B cell (primary cell): ENCODE data around the gene PRKAG2. TPM values are rescaled to one million over a fixed set of nuclear protein-coding genes. Genes with fewer than 3 reads are reported as not detected.

ENCODE experiments used
- ATAC-seq: fragments of 200-7000 bp; cut with Tn5 transposase; one replicate; pipeline ENCODE4 v1.10.0; 2021; ENCODE audit warnings: low read depth, mild to moderate bottlenecking, moderate number of reproducible peaks, moderate library complexity
- CTCF ChIA-PET: fragments of 350-600 bp; sonication (Branson Sonifier 250); formaldehyde crosslinking; loops from one replicate; lab custom pipeline; 2021; ENCODE audit warnings: antibody characterized with exemption, inconsistent platforms; lab: Charles Lee
- POLR2A ChIA-PET: fragments of 350-600 bp; sonication (Branson Sonifier 250); formaldehyde crosslinking; loops from one replicate; lab custom pipeline; 2021; ENCODE audit warnings: antibody characterized with exemption; lab: Charles Lee
- DNase-seq: peaks from one replicate; pipeline ENCODE4 v3.0.0; 2013
- H2AFZ ChIP-seq: 2 replicates; pipeline ENCODE4 v1.6.1; 2012; ENCODE audit warnings: mild to moderate bottlenecking, low read depth, low read length; ENCODE audit not compliant: insufficient read depth, poor library complexity, severe bottlenecking
- H3K27ac ChIP-seq, 2 donors: 1 replicate in 1 of 2; 2 replicates in 1 of 2; pipeline ENCODE4 v1.5.1; 2012 to 2013; ENCODE audit warnings: low read length in 2 of 2, mild to moderate bottlenecking in 2 of 2, moderate library complexity in 1 of 2
- H3K27me3 ChIP-seq, 4 experiments: fragments of 200-600 bp in 1 of 4; sonication (generic) in 1 of 4; replicated peaks in 1 of 4; 1 replicate in 2 of 4; 2 replicates in 2 of 4; pipeline versions ENCODE4 v1.6.1 to v1.7.0; 2013 to 2016; ENCODE audit warnings: low read length in 3 of 4, mild to moderate bottlenecking in 2 of 4, mixed read lengths in 1 of 4, moderate library complexity in 1 of 4; ENCODE audit not compliant: insufficient read depth in 4 of 4, control insufficient read depth in 3 of 4; ENCODE audit errors: control extremely low read depth in 1 of 4
- H3K36me3 ChIP-seq, 2 experiments: replicated peaks in 1 of 2; 1 replicate in 1 of 2; 2 replicates in 1 of 2; pipeline versions ENCODE4 v1.6.1 to v1.7.1; 2013; ENCODE audit warnings: low read length in 1 of 2; ENCODE audit not compliant: insufficient read depth in 2 of 2, control insufficient read depth in 1 of 2; ENCODE audit errors: control extremely low read depth in 1 of 2, extremely low read depth in 1 of 2
- H3K4me1 ChIP-seq, 2 donors: fragments of 200-600 bp in 1 of 2; sonication (generic) in 1 of 2; 1 replicate in 1 of 2; 2 replicates in 1 of 2; pipeline versions ENCODE4 v1.5.1 to v1.6.1; 2013 to 2017; ENCODE audit warnings: low read length in 2 of 2; ENCODE audit not compliant: control insufficient read depth in 2 of 2, insufficient read depth in 2 of 2
- H3K4me2 ChIP-seq: replicated peaks from 2 replicates; pipeline ENCODE3; 2012; ENCODE audit warnings: mild to moderate bottlenecking, low read depth, low read length; ENCODE audit not compliant: poor library complexity, severe bottlenecking
- H3K4me3 ChIP-seq, 5 experiments: fragments of 200-600 bp in 1 of 5; sonication (generic) in 1 of 5; 1 replicate in 3 of 5; 2 replicates in 2 of 5; pipeline versions ENCODE4 v1.5.1 to v1.7.0; 2011 to 2016; ENCODE audit warnings: low read length in 4 of 5, mild to moderate bottlenecking in 4 of 5, low read depth in 2 of 5, control low read depth in 1 of 5, moderate library complexity in 1 of 5; ENCODE audit not compliant: insufficient read depth in 1 of 5; ENCODE audit errors: control extremely low read depth in 1 of 5, extremely low read depth in 1 of 5
- H3K79me2 ChIP-seq: fragments of 200-600 bp; sonication (generic); one replicate; pipeline ENCODE4 v1.6.0; 2016; ENCODE audit warnings: low read length; ENCODE audit not compliant: control insufficient read depth, insufficient read depth
- H3K9ac ChIP-seq: fragments of 200-600 bp; sonication (generic); 2 replicates; pipeline ENCODE4 v1.6.1; 2017; ENCODE audit warnings: mild to moderate bottlenecking, low read length, moderate library complexity
- H3K9me3 ChIP-seq, 3 donors: one replicate each; pipeline versions ENCODE4 v1.6.1 to v1.7.1; 2013; ENCODE audit warnings: low read length in 2 of 3; ENCODE audit not compliant: control insufficient read depth in 2 of 3, insufficient read depth in 1 of 3; ENCODE audit errors: control extremely low read depth in 1 of 3
- H4K20me1 ChIP-seq: 2 replicates; pipeline ENCODE4 v1.6.0; 2012; ENCODE audit warnings: mild to moderate bottlenecking, low read length; ENCODE audit not compliant: insufficient read depth, control insufficient read depth, poor library complexity, severe bottlenecking
- H3K27ac Mint-ChIP-seq: one replicate; pipeline ENCODE4 v1.8.0; 2021; ENCODE audit warnings: mixed read lengths
- H3K27me3 Mint-ChIP-seq: one replicate; pipeline ENCODE4 v1.8.0; 2021; ENCODE audit warnings: mixed read lengths
- H3K4me1 Mint-ChIP-seq: one replicate; pipeline ENCODE4 v1.8.0; 2021; ENCODE audit warnings: mixed read lengths
- H3K4me3 Mint-ChIP-seq: one replicate; pipeline ENCODE4 v1.8.0; 2021; ENCODE audit warnings: mixed read lengths
- H3K9me3 Mint-ChIP-seq: one replicate; pipeline ENCODE4 v1.8.0; 2022; ENCODE audit warnings: mixed read lengths; ENCODE audit not compliant: insufficient read depth
- EZH2 ChIP-seq: IDR thresholded peaks from 2 replicates; pipeline ENCODE4 v1.6.1; 2012; ENCODE audit warnings: borderline replicate concordance, low read depth, mild to moderate bottlenecking, moderate library complexity, low read length; ENCODE audit not compliant: insufficient read depth, poor library complexity, severe bottlenecking
- WGBS: methylation state at CpG from one replicate; pipeline ENCODE4 v1.1.5; 2013; ENCODE audit warnings: missing lambda C conversion rate; ENCODE audit not compliant: insufficient coverage; 5-methylcytosine and 5-hydroxymethylcytosine counted together
- intact Hi-C: fragments of 100-400 bp; cut with micrococcal nuclease; formaldehyde crosslinking; loops from one replicate; pipeline ENCODE4 v1.10.0; 2022
- polyA plus RNA-seq: library from polyadenylated mRNA; depleted of rRNA; stranded (reverse); fragments of >200 nt; gene quantifications from 2 replicates; pipeline ENCODE4 v1.2.3, GENCODE V29; 2012
- total RNA-seq, 2 donors: library from RNA; stranded (reverse); fragments of 120-200 nt in 1 of 2; gene quantifications; 1 replicate in 1 of 2; 2 replicates in 1 of 2; pipeline versions ENCODE4 v1.2.3 to v1.2.4, GENCODE V29; 2013 to 2022
- TF ChIP-seq, protein P1 (sequence below): fragments of 200-600 bp; IDR thresholded peaks from one replicate; pipeline ENCODE4 v1.8.0; 2022; ENCODE audit warnings: antibody characterized with exemption, mild to moderate bottlenecking

The PRKAG2 gene
- total and polyA plus RNA-seq, 2 donors (not counting 1 experiment from before 2014, with no cell fraction given): 22.1 to 56.3 TPM

DNA sequence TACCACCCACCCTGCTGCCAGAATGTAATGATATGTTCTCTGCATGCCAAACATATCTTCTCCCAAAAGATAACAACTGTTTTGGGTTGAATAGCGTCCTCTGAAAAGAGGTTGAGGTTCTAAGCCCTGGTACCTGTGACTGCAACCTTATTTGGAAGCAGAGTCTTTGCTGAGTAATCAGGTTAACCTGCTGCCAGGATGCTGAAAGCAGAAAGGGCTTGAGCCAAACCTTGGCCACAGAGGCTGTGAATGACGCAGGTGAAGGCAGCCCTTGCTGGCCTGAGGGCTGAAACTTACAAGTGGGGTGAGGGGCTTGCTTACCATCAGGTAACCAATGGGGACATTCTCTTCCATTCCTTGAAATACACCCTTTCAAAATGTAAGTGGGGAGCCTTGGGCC is 205.4 kb downstream of the PRKAG2 start:
- no peaks in the 10 kb centered on the region for H3K4me1 Mint-ChIP-seq

DNA sequence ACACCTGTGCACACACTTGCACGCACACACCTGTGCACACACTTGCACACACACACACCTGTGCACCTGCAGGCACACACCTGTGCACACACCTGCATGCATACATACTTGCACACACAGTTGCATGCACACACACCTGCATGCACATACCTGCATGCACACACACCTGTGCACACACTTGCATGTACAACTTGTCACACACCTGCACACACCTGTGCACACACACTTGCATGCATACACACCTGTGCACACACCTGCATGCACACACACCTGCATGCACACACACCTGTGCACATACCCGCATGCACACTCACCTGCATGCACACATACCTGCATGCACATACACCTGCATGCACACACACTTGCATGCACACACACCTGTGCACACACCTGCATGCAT is 207.2 kb downstream of the PRKAG2 start:
- H3K4me3 ChIP-seq: no peak overlapping the region
- H3K4me1 ChIP-seq: no peaks in the 10 kb centered on the region
- H3K27me3 ChIP-seq: no peaks in the 10 kb centered on the region
- no peak overlapping the region for H2AFZ ChIP-seq
- H3K36me3 ChIP-seq: peaks cover 0 to 21% of the 10 kb centered on the region in 2 experiments
- H3K9ac ChIP-seq: no peak overlapping the region
- H3K9me3 Mint-ChIP-seq: peaks cover 10% of the 10 kb centered on the region
- ChIA-PET POLR2A (no interaction called here), CTCF (no interaction called here)
- TF ChIP-seq, protein P1, sequence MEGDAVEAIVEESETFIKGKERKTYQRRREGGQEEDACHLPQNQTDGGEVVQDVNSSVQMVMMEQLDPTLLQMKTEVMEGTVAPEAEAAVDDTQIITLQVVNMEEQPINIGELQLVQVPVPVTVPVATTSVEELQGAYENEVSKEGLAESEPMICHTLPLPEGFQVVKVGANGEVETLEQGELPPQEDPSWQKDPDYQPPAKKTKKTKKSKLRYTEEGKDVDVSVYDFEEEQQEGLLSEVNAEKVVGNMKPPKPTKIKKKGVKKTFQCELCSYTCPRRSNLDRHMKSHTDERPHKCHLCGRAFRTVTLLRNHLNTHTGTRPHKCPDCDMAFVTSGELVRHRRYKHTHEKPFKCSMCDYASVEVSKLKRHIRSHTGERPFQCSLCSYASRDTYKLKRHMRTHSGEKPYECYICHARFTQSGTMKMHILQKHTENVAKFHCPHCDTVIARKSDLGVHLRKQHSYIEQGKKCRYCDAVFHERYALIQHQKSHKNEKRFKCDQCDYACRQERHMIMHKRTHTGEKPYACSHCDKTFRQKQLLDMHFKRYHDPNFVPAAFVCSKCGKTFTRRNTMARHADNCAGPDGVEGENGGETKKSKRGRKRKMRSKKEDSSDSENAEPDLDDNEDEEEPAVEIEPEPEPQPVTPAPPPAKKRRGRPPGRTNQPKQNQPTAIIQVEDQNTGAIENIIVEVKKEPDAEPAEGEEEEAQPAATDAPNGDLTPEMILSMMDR: no peak
- no peak for TF ChIP-seq EZH2
- no peak overlapping the region for H3K27ac Mint-ChIP-seq
- H3K27ac ChIP-seq: no peak overlapping the region
- no peak for ATAC-seq
- no peak overlapping the region for H3K4me3 Mint-ChIP-seq
- no peaks in the 10 kb centered on the region for H3K4me1 Mint-ChIP-seq
- H4K20me1 ChIP-seq: peaks cover 8% of the 10 kb centered on the region
- H3K4me2 ChIP-seq: no peak overlapping the region
- peaks cover 0 to 17% (median 4%) of the 10 kb centered on the region in 3 donors for H3K9me3 ChIP-seq
- intact Hi-C loops: no loop called here
- 97% methylated on average over 2 of the region's 2 CpGs for WGBS
- no peaks in the 10 kb centered on the region for H3K27me3 Mint-ChIP-seq
- H3K79me2 ChIP-seq: no peaks in the 10 kb centered on the region
- DNase-seq: no peak

More for the DNA sequence above, 205.4 kb downstream of the PRKAG2 start:
- Mint-ChIP-seq H3K4me3 (no peak overlapping the region), H3K27me3 (no peaks in the 10 kb centered on the region), H3K27ac (no peak overlapping the region), H3K9me3 (peaks cover 10% of the 10 kb centered on the region)
- TF ChIP-seq, protein P1: no peak
- TF ChIP-seq EZH2: no peak
- Histone ChIP-seq H3K27ac (no peak overlapping the region), H3K4me1 (no peaks in the 10 kb centered on the region), H3K36me3 (peaks cover 0 to 21% of the 10 kb centered on the region in 2 experiments), H3K27me3 (no peaks in the 10 kb centered on the region), H4K20me1 (peaks cover 4% of the 10 kb centered on the region), H3K79me2 (no peaks in the 10 kb centered on the region), H2AFZ (no peak overlapping the region), H3K4me3 (no peak overlapping the region), H3K9me3 (peaks cover 0 to 14% (median 4%) of the 10 kb centered on the region in 3 donors), H3K9ac (no peak overlapping the region), H3K4me2 (no peak overlapping the region)
- ChIA-PET CTCF (no interaction called here), POLR2A (no interaction called here)
- intact Hi-C loops: no loop called here
- 100% methylated on average over 1 of the region's 2 CpGs for WGBS
- ATAC-seq (no peak), DNase-seq (no peak)
